Esophagus muscularis mucosa (tissue), 4 donors: ENCODE measurements around the gene ECE2. TPM values are rescaled to one million over a fixed set of nuclear protein-coding genes. Genes with fewer than 3 reads are reported as not detected.

Experiments used
- DNase-seq: peaks from one replicate; pipeline ENCODE4 v3.0.0-alpha.2; 2017; ENCODE audit errors: extremely low spot score
- H3K27ac ChIP-seq, 4 donors: fragments of 200-600 bp; sonication (generic); replicated peaks in 1 of 4; 1 replicate in 3 of 4; 2 replicates in 1 of 4; pipeline ENCODE4 v1.5.1; 2016 to 2019; ENCODE audit warnings: mild to moderate bottlenecking in 1 of 4
- H3K27me3 ChIP-seq, 4 donors: fragments of 200-600 bp; sonication (generic); one replicate each; pipeline versions ENCODE4 v1.5.1 to v1.6.0; 2016 to 2019
- H3K36me3 ChIP-seq, 4 donors: fragments of 200-600 bp; sonication (generic); one replicate each; pipeline ENCODE4 v1.5.1; 2016 to 2019
- H3K4me1 ChIP-seq, 4 donors: fragments of 200-600 bp; sonication (generic); one replicate each; pipeline ENCODE4 v1.5.1; 2016 to 2019
- H3K4me3 ChIP-seq, 4 donors: fragments of 200-600 bp; sonication (generic); 1 replicate in 2 of 4; 2 replicates in 2 of 4; pipeline ENCODE4 v1.5.1; 2016 to 2019; ENCODE audit warnings: mild to moderate bottlenecking in 4 of 4, moderate library complexity in 1 of 4
- H3K9me3 ChIP-seq, 4 donors: fragments of 200-600 bp; sonication (generic); 1 replicate in 3 of 4; 2 replicates in 1 of 4; pipeline ENCODE4 v1.5.1; 2016 to 2019
- CTCF ChIP-seq, 3 experiments: fragments of 200-600 bp in 2 of 3; fragments of 450-650 bp in 1 of 3; sonication (generic) in 2 of 3; IDR thresholded peaks; one replicate each; pipeline ENCODE4 v1.5.1; 2017 to 2019; ENCODE audit warnings: antibody characterized with exemption in 3 of 3, mild to moderate bottlenecking in 2 of 3, moderate library complexity in 1 of 3
- EP300 ChIP-seq: sonication (generic); formaldehyde crosslinking; IDR thresholded peaks from one replicate; pipeline ENCODE4 v1.6.1; 2017; ENCODE audit warnings: antibody characterized with exemption
- POLR2A ChIP-seq: fragments of 450-650 bp; IDR thresholded peaks from one replicate; pipeline ENCODE4 v1.6.1; 2017; ENCODE audit warnings: antibody characterized with exemption, moderate library complexity, mild to moderate bottlenecking, low read depth
- POLR2AphosphoS5 ChIP-seq, 2 donors: sonication (generic); formaldehyde crosslinking; IDR thresholded peaks; one replicate each; pipeline ENCODE4 v1.6.1; 2017; ENCODE audit warnings: antibody characterized with exemption in 2 of 2
- WGBS: methylation state at CpG from one replicate; pipeline ENCODE4 v1.1.5; 2018; 5-methylcytosine and 5-hydroxymethylcytosine counted together
- intact Hi-C: fragments of 100-400 bp; cut with DNase I; formaldehyde crosslinking; loops from one replicate; pipeline ENCODE4 v1.15.1; 2023
- total RNA-seq, 4 donors: library from RNA; depleted of rRNA; stranded (reverse); fragments of >200 nt; gene quantifications; one replicate each; pipeline versions ENCODE4 v1.1.0 to v1.2.1, GENCODE V29; 2016

ECE2 gene
- total RNA-seq, 4 donors from 2014 or later = 0.42 to 0.69 (median 0.56) TPM

- no peak overlapping the region for H3K4me3 ChIP-seq
- no peak overlapping the region for H3K27ac ChIP-seq
- H3K36me3 ChIP-seq = peaks cover 3 to 16% (median 14%) of the 10 kb centered on the region in 4 donors
- no peak for TF ChIP-seq POLR2A
- TF ChIP-seq POLR2AphosphoS5 (IDR thresholded peaks at IDR 0.05) = no peak
- no peak for TF ChIP-seq EP300
- TF ChIP-seq CTCF (IDR thresholded peaks at IDR 0.05) = no peak
- intact Hi-C loops = loop anchor here (5.0 kb wide), 1 partner anchor 109 kb away; the partner anchor contains the start of gene ABCF3
- peaks cover 0 to 9% (median 0%) of the 10 kb centered on the region in 4 donors for H3K27me3 ChIP-seq
- no peaks in the 10 kb centered on the region for H3K9me3 ChIP-seq
- H3K4me1 ChIP-seq = peaks cover 14 to 28% (median 23%) of the 10 kb centered on the region in 4 donors
- WGBS = 76% methylated on average over 7 of the region's 7 CpGs
- no peak for DNase-seq
These were observed 20.8 kb downstream of the ECE2 start for GRCh38 chr3:184296616-184297015.

GRCh38 chr3:184298759-184299487 lies 23.1 kb downstream of the ECE2 start, which contains the start of gene PSMD2:
TSS of gene PSMD2 (plus strand) at chr3:184299241. CDS start at chr3:184299267, 26 bp downstream.
- intact Hi-C loops = loop anchor here (5.0 kb wide), 1 partner anchor 112 kb away; the partner anchor contains the start of gene ABCF3
- H3K27me3 ChIP-seq = no peaks in the 10 kb centered on the region
- peak within 1 kb of the TSS; percentile 78 to 88 (median 82) for H3K27ac ChIP-seq
- peaks cover 14 to 37% (median 23%) of the 10 kb centered on the region in 4 donors for H3K4me1 ChIP-seq
- WGBS = 0% methylated on average over 27 of the region's 78 CpGs
- H3K36me3 ChIP-seq = peaks cover 26 to 39% (median 37%) of the 10 kb centered on the region in 4 donors
- no peaks in the 10 kb centered on the region for H3K9me3 ChIP-seq
- TF ChIP-seq CTCF (IDR thresholded peaks at IDR 0.05) (no peak), POLR2A (peak; percentile 76), POLR2AphosphoS5 (IDR thresholded peaks at IDR 0.05) (peak; percentile 91 to 93), EP300 (no peak)
- H3K4me3 ChIP-seq = peak within 1 kb of the TSS; percentile 81 to 90 (median 83)
- peak; percentile 99 for DNase-seq

GRCh38 chr3:184299488-184300377 lies 23.9 kb downstream of the ECE2 start:
- no peak for DNase-seq
- Histone ChIP-seq H3K36me3 (peaks cover 34 to 47% (median 45%) of the 10 kb centered on the region in 4 donors), H3K4me1 (peaks cover 14 to 37% (median 23%) of the 10 kb centered on the region in 4 donors), H3K9me3 (no peaks in the 10 kb centered on the region), H3K4me3 (peak overlapping the region; percentile 81 to 90 (median 83)), H3K27ac (peak overlapping the region; percentile 78 to 88 (median 82)), H3K27me3 (no peaks in the 10 kb centered on the region)
- TF ChIP-seq EP300 (no peak), POLR2A (no peak), POLR2AphosphoS5 (IDR thresholded peaks at IDR 0.05) (no peak), CTCF (IDR thresholded peaks at IDR 0.05) (no peak)
- intact Hi-C loops = loop anchor here (5.0 kb wide), 2 partner anchors 43 to 112 kb away; partner anchors contain the start of gene ABCF3
- 18% methylated on average over 28 of the region's 29 CpGs for WGBS

- peaks cover 40 to 53% (median 51%) of the 10 kb centered on the region in 4 donors for H3K36me3 ChIP-seq
- H3K4me3 ChIP-seq = peak overlapping the region in 3 of 4 donors; percentile 81 to 90 (median 84)
- no peaks in the 10 kb centered on the region for H3K9me3 ChIP-seq
- H3K4me1 ChIP-seq = peaks cover 14 to 37% (median 23%) of the 10 kb centered on the region in 4 donors
- WGBS = 85% methylated on average over 3 of the region's 3 CpGs
- TF ChIP-seq POLR2AphosphoS5 (IDR thresholded peaks at IDR 0.05) (no peak), EP300 (no peak), POLR2A (no peak), CTCF (IDR thresholded peaks at IDR 0.05) (no peak)
- intact Hi-C loops = loop anchor here (5.0 kb wide), 1 partner anchor 42 kb away; no protein-coding TSS in a partner anchor
- no peaks in the 10 kb centered on the region for H3K27me3 ChIP-seq
- DNase-seq = no peak
- peak overlapping the region in 1 of 4 donors; percentile 78 for H3K27ac ChIP-seq
These were observed 24.5 kb downstream of the ECE2 start for GRCh38 chr3:184300378-184300720.
